Fibroblast of pulmonary artery (primary cell): ENCODE measurements around the gene XPO1.

Source experiments
- DNase-seq: peaks from one replicate; pipeline ENCODE4 v3.0.0-alpha.2; 2010; ENCODE audit warnings: low read depth
- H3K4me3 ChIP-seq: replicated peaks from 2 replicates; pipeline ENCODE4 v1.5.1; 2011; ENCODE audit warnings: low read depth, mild to moderate bottlenecking, control low read depth, low read length, moderate library complexity
- TF ChIP-seq, protein P1 (sequence below): IDR thresholded peaks from 2 replicates; pipeline ENCODE4 v1.5.1; 2011; ENCODE audit warnings: mild to moderate bottlenecking, control low read depth, low read length, inconsistent platforms; ENCODE audit errors: missing control alignments

The XPO1 gene

DNA sequence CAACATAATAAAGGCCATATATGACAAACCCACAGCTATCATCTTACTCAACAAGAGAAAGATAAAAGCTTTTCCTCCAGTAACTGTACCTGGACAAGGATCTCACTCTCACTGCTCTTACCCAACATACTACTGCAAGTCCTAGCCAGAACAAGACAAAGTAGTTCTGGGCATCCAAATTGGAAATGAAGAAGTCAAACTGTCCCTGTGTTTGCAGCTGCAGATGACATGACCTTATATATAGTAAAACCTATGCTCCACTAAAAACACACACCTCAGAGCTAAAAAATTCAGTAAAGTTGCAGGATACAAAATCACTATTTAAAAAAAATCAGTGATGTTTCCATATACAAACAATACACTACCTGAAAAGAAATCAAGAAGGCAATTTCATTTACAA lies 99.5 kb downstream of the XPO1 start:
- TF ChIP-seq, protein P1, sequence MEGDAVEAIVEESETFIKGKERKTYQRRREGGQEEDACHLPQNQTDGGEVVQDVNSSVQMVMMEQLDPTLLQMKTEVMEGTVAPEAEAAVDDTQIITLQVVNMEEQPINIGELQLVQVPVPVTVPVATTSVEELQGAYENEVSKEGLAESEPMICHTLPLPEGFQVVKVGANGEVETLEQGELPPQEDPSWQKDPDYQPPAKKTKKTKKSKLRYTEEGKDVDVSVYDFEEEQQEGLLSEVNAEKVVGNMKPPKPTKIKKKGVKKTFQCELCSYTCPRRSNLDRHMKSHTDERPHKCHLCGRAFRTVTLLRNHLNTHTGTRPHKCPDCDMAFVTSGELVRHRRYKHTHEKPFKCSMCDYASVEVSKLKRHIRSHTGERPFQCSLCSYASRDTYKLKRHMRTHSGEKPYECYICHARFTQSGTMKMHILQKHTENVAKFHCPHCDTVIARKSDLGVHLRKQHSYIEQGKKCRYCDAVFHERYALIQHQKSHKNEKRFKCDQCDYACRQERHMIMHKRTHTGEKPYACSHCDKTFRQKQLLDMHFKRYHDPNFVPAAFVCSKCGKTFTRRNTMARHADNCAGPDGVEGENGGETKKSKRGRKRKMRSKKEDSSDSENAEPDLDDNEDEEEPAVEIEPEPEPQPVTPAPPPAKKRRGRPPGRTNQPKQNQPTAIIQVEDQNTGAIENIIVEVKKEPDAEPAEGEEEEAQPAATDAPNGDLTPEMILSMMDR, result no peak
- DNase-seq, result no peak
- no peak overlapping the region for H3K4me3 ChIP-seq

DNA sequence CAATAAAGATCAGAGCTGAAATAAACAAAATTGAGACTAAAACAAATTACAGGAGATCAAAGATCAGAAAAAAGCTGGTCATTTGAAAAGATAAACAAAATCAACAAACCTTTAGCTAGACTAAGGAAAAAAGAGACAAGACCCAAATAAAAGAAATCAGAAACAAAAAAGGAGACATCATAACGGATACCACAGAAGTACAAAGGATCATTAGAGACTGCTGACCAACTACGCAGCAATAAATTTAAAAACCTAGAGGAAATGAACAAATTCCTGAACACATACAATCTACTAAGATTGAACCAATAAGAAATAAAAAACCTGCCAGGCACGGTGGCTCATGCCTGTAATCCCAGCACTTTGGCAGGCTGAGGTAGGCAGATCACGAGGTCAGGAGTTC lies 101.0 kb downstream of the XPO1 start:
- H3K4me3 ChIP-seq, result no peak overlapping the region
- no peak for DNase-seq
- TF ChIP-seq, protein P1, result no peak

DNA sequence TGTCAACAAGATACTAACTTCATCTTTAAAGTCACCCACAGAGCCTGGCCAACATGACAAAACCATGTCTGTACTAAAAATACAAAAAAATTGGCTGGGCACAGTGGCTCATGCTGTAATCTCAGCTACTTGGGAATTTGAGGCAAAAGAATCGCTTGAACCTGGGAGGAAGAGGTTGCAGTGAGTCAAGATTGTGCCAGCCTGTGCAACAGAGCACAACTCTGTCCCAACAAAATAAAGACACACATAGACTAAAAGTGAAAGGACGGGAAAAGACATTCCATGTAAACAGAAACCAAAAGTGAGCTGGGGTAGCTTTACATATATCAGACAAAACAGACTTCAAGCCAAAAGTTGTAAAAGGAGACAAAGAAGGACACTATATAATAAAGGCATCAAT lies 102.1 kb downstream of the XPO1 start:
- DNase-seq, result no peak
- H3K4me3 ChIP-seq, result no peak overlapping the region
- TF ChIP-seq, protein P1, result no peak

DNA sequence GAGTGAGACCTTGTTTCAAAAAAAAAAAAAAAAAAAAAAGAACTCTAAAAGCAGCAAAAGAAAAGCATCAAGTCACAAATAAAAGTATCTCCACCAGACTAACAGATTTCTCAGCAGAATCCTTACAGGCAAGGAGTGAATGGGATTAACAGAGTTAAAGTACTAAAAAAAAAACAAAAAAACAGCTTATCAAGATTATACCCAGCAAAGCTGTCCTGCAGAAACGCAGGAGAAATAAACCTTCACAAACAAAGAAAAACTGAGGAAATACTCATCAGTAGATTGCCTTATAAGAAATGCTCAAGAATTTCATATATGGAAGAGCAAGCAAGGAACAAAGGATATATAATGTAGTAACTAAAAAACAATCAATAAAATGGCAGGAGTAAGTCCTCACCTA lies 102.9 kb downstream of the XPO1 start:
- TF ChIP-seq, protein P1, result no peak
- no peak for DNase-seq
- H3K4me3 ChIP-seq, result no peak overlapping the region

DNA sequence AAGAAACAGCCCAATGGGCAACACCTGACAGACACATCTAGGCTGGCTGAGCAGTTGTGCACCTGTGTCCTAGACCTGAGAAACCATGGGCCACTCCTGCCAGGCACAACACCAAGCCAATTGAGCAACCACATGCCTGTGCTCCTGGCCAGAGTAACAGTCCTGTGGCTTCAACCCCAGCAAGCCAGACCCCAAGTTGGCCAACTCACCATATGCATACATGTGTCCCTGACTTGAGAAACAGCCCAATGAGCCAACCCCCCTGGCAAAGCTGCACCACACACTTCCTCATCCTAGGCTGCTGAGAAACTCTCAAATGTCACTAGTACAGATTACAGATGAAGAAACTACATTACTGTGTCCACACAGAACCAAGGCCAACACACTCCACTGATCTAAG lies 103.8 kb downstream of the XPO1 start:
- H3K4me3 ChIP-seq, result no peak overlapping the region
- TF ChIP-seq, protein P1, result no peak
- DNase-seq, result no peak

DNA sequence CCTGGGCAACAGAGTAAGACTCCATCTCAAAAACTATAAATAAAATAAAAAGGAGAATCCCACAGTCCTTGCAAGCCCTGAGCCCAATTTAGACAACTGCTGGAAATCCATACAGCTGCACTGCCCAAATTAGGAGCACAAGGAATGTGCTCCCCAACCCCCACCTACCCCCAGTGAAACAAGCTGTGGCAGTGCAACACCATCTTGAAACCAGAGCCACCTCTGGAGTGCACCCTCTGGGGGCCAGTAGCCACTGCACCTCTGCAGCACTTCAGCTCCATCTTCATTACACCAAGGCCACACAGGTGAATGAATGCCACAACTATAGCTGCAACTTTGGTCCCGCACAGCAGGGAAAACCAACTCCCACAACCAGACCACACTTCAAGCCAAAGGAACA lies 104.5 kb downstream of the XPO1 start:
- TF ChIP-seq, protein P1, result no peak
- H3K4me3 ChIP-seq, result no peak overlapping the region
- no peak for DNase-seq

DNA sequence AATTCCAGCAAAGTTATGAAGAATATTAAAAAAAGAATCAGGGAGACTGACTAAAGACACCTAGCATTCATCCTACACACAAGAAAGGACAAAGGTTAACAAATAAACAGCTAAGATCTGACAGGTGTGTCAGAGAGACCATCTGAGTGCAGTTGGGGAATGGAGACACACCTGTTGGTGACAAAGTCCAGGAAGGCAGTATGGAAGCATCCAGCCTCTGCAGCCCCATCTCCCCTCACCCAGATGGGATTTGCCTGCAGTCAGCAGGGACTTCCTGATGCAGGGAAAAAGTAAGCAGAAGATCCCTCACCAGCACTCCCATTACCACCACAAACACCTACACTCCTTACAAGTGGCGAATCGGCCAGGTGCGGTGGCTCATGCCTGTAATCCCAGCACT lies 105.2 kb downstream of the XPO1 start:
- no peak for DNase-seq
- TF ChIP-seq, protein P1, result no peak
- H3K4me3 ChIP-seq, result no peak overlapping the region
